HepG2 (cell line): ENCODE data around the gene COA1.

ENCODE experiments used
- FOXK2 ChIP-seq: fragments of 450-650 bp; IDR thresholded peaks from 2 replicates; pipeline ENCODE4 v1.6.1; 2016
- ZNF138 ChIP-seq: sonication (generic); formaldehyde crosslinking; IDR thresholded peaks from 2 replicates; pipeline ENCODE4 v1.5.0; 2020; ENCODE audit warnings: mild to moderate bottlenecking, low read depth, missing genetic modification reagents
- ZNF678 ChIP-seq: sonication (generic); formaldehyde crosslinking; IDR thresholded peaks from 2 replicates; pipeline ENCODE4 v1.4.0; 2020; ENCODE audit warnings: mild to moderate bottlenecking, missing genetic modification reagents
- ZNF687 ChIP-seq: sonication (generic); formaldehyde crosslinking; IDR thresholded peaks from 2 replicates; pipeline ENCODE4 v1.5.1; 2020; ENCODE audit warnings: mild to moderate bottlenecking, missing genetic modification reagents, moderate library complexity
- TF ChIP-seq, protein P1 (sequence below): sonication (generic); formaldehyde crosslinking; IDR thresholded peaks from 2 replicates; pipeline ENCODE4 v1.5.0; 2020; ENCODE audit warnings: mild to moderate bottlenecking, missing genetic modification reagents, moderate library complexity

DNA sequence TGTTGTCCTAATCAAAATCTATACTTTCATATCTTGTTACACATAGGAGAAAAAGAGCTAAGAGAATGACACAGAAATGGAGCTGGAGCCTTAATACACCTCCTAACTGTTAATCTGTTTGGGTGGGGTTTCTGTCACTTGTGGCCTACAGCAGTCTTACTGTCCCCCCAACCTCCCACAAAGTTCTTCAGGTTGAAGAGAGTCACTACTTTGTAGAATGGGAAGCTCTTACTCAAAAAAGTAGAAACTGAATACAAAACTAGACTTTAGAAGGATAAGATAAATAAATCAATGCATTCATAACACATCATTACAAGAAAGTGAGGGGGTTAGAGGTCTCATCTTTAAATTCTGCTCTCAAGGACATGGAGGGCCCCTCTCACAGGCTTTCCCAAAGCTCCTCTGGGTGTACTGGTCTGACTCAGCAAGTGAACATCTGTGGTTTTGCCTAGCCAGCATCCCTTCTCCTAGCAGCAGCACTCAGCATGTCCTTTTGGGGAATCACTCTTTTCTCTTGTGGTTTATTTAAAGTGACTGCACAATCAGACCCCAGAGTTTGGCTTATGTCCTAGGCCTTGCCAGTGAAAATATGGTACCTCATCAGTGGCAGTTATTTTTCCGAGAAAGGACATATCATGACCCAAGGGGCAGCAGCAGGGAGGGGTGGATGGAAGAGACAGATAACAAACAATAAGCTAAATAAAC, 27.2 kb upstream of the COA1 start:
- TF ChIP-seq FOXK2, result no peak
- TF ChIP-seq ZNF687 (CRISPR knock-in tag), result no peak
- TF ChIP-seq, protein P1, sequence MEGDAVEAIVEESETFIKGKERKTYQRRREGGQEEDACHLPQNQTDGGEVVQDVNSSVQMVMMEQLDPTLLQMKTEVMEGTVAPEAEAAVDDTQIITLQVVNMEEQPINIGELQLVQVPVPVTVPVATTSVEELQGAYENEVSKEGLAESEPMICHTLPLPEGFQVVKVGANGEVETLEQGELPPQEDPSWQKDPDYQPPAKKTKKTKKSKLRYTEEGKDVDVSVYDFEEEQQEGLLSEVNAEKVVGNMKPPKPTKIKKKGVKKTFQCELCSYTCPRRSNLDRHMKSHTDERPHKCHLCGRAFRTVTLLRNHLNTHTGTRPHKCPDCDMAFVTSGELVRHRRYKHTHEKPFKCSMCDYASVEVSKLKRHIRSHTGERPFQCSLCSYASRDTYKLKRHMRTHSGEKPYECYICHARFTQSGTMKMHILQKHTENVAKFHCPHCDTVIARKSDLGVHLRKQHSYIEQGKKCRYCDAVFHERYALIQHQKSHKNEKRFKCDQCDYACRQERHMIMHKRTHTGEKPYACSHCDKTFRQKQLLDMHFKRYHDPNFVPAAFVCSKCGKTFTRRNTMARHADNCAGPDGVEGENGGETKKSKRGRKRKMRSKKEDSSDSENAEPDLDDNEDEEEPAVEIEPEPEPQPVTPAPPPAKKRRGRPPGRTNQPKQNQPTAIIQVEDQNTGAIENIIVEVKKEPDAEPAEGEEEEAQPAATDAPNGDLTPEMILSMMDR (CRISPR knock-in tag), result no peak
- TF ChIP-seq ZNF678 (CRISPR knock-in tag), result no peak
- TF ChIP-seq ZNF138, result no peak
